Embryonic facial prominence (tissue), 1 donor: ENCODE data around the gene PCDH1.

Experiments used
- DNase-seq: peaks from one replicate; pipeline ENCODE4 v3.0.0-alpha.2; 2016; ENCODE audit errors: extremely low spot score

PCDH1 gene

GRCh38 chr5:141853895-141854626, 24.1 kb downstream of the PCDH1 start:
- DNase-seq: no peak

GRCh38 chr5:141852448-141852847, 25.8 kb downstream of the PCDH1 start:
- DNase-seq: no peak

GRCh38 chr5:141851195-141851874, 26.9 kb downstream of the PCDH1 start:
- DNase-seq: no peak

GRCh38 chr5:141850786-141851185, 27.4 kb downstream of the PCDH1 start:
- DNase-seq: no peak

GRCh38 chr5:141850244-141850768, 27.9 kb downstream of the PCDH1 start:
- DNase-seq: no peak

- peak; percentile 58 for DNase-seq
These were observed 28.6 kb downstream of the PCDH1 start for GRCh38 chr5:141849415-141850243.

- DNase-seq: no peak
These were observed 29.3 kb downstream of the PCDH1 start for GRCh38 chr5:141848744-141849414.

- peak; percentile 49 for DNase-seq
These were observed 32.2 kb downstream of the PCDH1 start for GRCh38 chr5:141846031-141846430.

GRCh38 chr5:141845371-141845851, 32.8 kb downstream of the PCDH1 start:
- no peak for DNase-seq

GRCh38 chr5:141844414-141845097, 33.7 kb downstream of the PCDH1 start:
- DNase-seq: no peak

- DNase-seq: no peak
These were observed 34.9 kb downstream of the PCDH1 start for GRCh38 chr5:141843156-141843927.

GRCh38 chr5:141841378-141842180, 36.6 kb downstream of the PCDH1 start:
- no peak for DNase-seq

- no peak for DNase-seq
These were observed 37.3 kb downstream of the PCDH1 start for GRCh38 chr5:141840826-141841360.

GRCh38 chr5:141840280-141840812, 37.9 kb downstream of the PCDH1 start:
- no peak for DNase-seq

- no peak for DNase-seq
These were observed 39.1 kb downstream of the PCDH1 start for GRCh38 chr5:141839015-141839513.

- DNase-seq: no peak
These were observed 39.7 kb downstream of the PCDH1 start for GRCh38 chr5:141838326-141839014.

GRCh38 chr5:141835928-141836670, 42.1 kb downstream of the PCDH1 start:
- no peak for DNase-seq
